HEK293T (cell line): ENCODE measurements around the gene SMAP2.

ENCODE experiments used
- ARNT ChIP-seq: fragments of 450-650 bp; IDR thresholded peaks from 2 replicates; pipeline ENCODE4 v1.6.1; 2017; ENCODE audit warnings: mild to moderate bottlenecking
- BHLHE40 ChIP-seq: fragments of 450-650 bp; IDR thresholded peaks from 2 replicates; pipeline ENCODE4 v1.6.1; 2016; ENCODE audit warnings: mild to moderate bottlenecking, moderate library complexity, borderline replicate concordance
- ELF4 ChIP-seq: fragments of 450-650 bp; IDR thresholded peaks from 2 replicates; pipeline ENCODE4 v1.6.1; 2017; ENCODE audit warnings: antibody characterized with exemption
- FOXA1 ChIP-seq: fragments of 450-650 bp; IDR thresholded peaks from 2 replicates; pipeline ENCODE4 v1.6.1; 2016; ENCODE audit warnings: mild to moderate bottlenecking
- FOXM1 ChIP-seq: fragments of 450-650 bp; IDR thresholded peaks from 2 replicates; pipeline ENCODE4 v1.6.1; 2017; ENCODE audit warnings: mild to moderate bottlenecking, borderline replicate concordance
- NFRKB ChIP-seq: fragments of 450-650 bp; IDR thresholded peaks from 2 replicates; pipeline ENCODE4 v1.6.1; 2016; ENCODE audit warnings: mild to moderate bottlenecking, moderate library complexity
- SP1 ChIP-seq: fragments of 450-650 bp; IDR thresholded peaks from 2 replicates; pipeline ENCODE4 v1.6.1; 2017
- SUZ12 ChIP-seq: fragments of 450-650 bp; IDR thresholded peaks from 2 replicates; pipeline ENCODE4 v1.6.1; 2016; ENCODE audit warnings: mild to moderate bottlenecking

- no peak for TF ChIP-seq SUZ12
- no peak for TF ChIP-seq SP1
- no peak for TF ChIP-seq FOXA1
- TF ChIP-seq ELF4: no peak
- no peak for TF ChIP-seq FOXM1
- TF ChIP-seq NFRKB: no peak
- TF ChIP-seq ARNT: no peak
- TF ChIP-seq BHLHE40: no peak
These were observed 57.9 kb downstream of the SMAP2 start for GRCh38 chr1:40431385-40431784.
